CD14-positive monocyte (primary cell): ENCODE measurements around the gene BLTP3B. TPM values are rescaled to one million over a fixed set of nuclear protein-coding genes. Genes with fewer than 3 reads are reported as not detected.
A peak's percentile ranks its signal among the peaks of the same experiment; 100 is the strongest.

Experiments used
- DNase-seq, 3 donors: peaks; one replicate each; pipeline ENCODE4 v3.0.0-alpha.2; 2011 to 2022
- H2AFZ ChIP-seq: 2 replicates; pipeline ENCODE4 v1.6.0; 2012; ENCODE audit warnings: mild to moderate bottlenecking, low read depth, low read length, inconsistent platforms; ENCODE audit not compliant: insufficient read depth, poor library complexity, severe bottlenecking
- H3K27ac ChIP-seq, 2 donors: 1 replicate in 1 of 2; 2 replicates in 1 of 2; pipeline ENCODE4 v1.5.1; 2012 to 2013; ENCODE audit warnings: low read length in 2 of 2, control low read depth in 1 of 2, inconsistent platforms in 1 of 2, low read depth in 1 of 2, mild to moderate bottlenecking in 1 of 2
- H3K27me3 ChIP-seq, 2 donors: one replicate each; pipeline versions ENCODE4 v1.6.0 to v1.6.1; 2011 to 2013; ENCODE audit warnings: low read length in 2 of 2; ENCODE audit not compliant: control insufficient read depth in 2 of 2, insufficient read depth in 2 of 2
- H3K36me3 ChIP-seq, 2 donors: replicated peaks in 1 of 2; 1 replicate in 1 of 2; 2 replicates in 1 of 2; pipeline versions ENCODE4 v1.5.1 to v1.6.1; 2012 to 2013; ENCODE audit warnings: low read length in 2 of 2, control low read depth in 1 of 2, inconsistent platforms in 1 of 2, mild to moderate bottlenecking in 1 of 2; ENCODE audit not compliant: insufficient read depth in 2 of 2, control insufficient read depth in 1 of 2
- H3K4me1 ChIP-seq, 2 donors: 1 replicate in 1 of 2; 2 replicates in 1 of 2; pipeline versions ENCODE4 v1.5.1 to v1.6.1; 2012 to 2013; ENCODE audit warnings: low read length in 2 of 2, control low read depth in 1 of 2, inconsistent platforms in 1 of 2, mild to moderate bottlenecking in 1 of 2, moderate library complexity in 1 of 2; ENCODE audit not compliant: insufficient read depth in 2 of 2, control insufficient read depth in 1 of 2
- H3K4me2 ChIP-seq: replicated peaks from 2 replicates; pipeline ENCODE3; 2012; ENCODE audit warnings: low read length, moderate library complexity, mild to moderate bottlenecking; ENCODE audit not compliant: poor library complexity, severe bottlenecking; ENCODE audit errors: extremely low read depth
- H3K4me3 ChIP-seq, 3 experiments: fragments of 200-600 bp in 1 of 3; sonication (generic) in 1 of 3; replicated peaks in 1 of 3; 1 replicate in 2 of 3; 2 replicates in 1 of 3; pipeline ENCODE4 v1.5.1; 2011 to 2013; ENCODE audit warnings: low read length in 3 of 3, mild to moderate bottlenecking in 3 of 3, control low read depth in 2 of 3, low read depth in 2 of 3, inconsistent platforms in 1 of 3, moderate library complexity in 1 of 3
- H3K79me2 ChIP-seq: 2 replicates; pipeline ENCODE4 v1.6.0; 2012; ENCODE audit warnings: mild to moderate bottlenecking, control low read depth, inconsistent platforms, low read length, moderate library complexity; ENCODE audit not compliant: insufficient read depth
- H3K9ac ChIP-seq: 2 replicates; pipeline ENCODE4 v1.6.0; 2017; ENCODE audit warnings: low read length, mild to moderate bottlenecking; ENCODE audit not compliant: insufficient read depth, poor library complexity, severe bottlenecking
- H3K9me3 ChIP-seq, 2 donors: replicated peaks in 1 of 2; 1 replicate in 1 of 2; 2 replicates in 1 of 2; pipeline versions ENCODE4 v1.5.1 to v1.6.1; 2012 to 2013; ENCODE audit warnings: low read length in 2 of 2, control low read depth in 1 of 2; ENCODE audit not compliant: control insufficient read depth in 1 of 2, insufficient read depth in 1 of 2
- H4K20me1 ChIP-seq: 2 replicates; pipeline ENCODE4 v1.6.0; 2012; ENCODE audit warnings: mild to moderate bottlenecking, low read length, control low read depth, moderate library complexity; ENCODE audit not compliant: insufficient read depth
- H3K27ac Mint-ChIP-seq, 7 donors: one replicate each; pipeline ENCODE4 v1.8.0; 2020; ENCODE audit warnings: mild to moderate bottlenecking in 7 of 7, mixed read lengths in 7 of 7, moderate library complexity in 6 of 7, inconsistent platforms in 2 of 7
- H3K27me3 Mint-ChIP-seq, 3 donors: one replicate each; pipeline ENCODE4 v1.8.0; 2021 to 2022; ENCODE audit warnings: low read depth in 3 of 3, mild to moderate bottlenecking in 3 of 3, mixed read lengths in 3 of 3, moderate library complexity in 3 of 3, inconsistent platforms in 1 of 3
- H3K36me3 Mint-ChIP-seq, 2 donors: one replicate each; pipeline ENCODE4 v1.8.0; 2020; ENCODE audit warnings: mixed read lengths in 2 of 2, inconsistent platforms in 1 of 2, mild to moderate bottlenecking in 1 of 2
- H3K4me1 Mint-ChIP-seq: one replicate; pipeline ENCODE4 v1.8.0; 2020; ENCODE audit warnings: mild to moderate bottlenecking, mixed read lengths
- H3K4me3 Mint-ChIP-seq, 2 donors: one replicate each; pipeline ENCODE4 v1.8.0; 2020; ENCODE audit warnings: mild to moderate bottlenecking in 2 of 2, mixed read lengths in 2 of 2, moderate library complexity in 1 of 2
- H3K9me3 Mint-ChIP-seq, 7 donors: one replicate each; pipeline ENCODE4 v1.8.0; 2020 to 2022; ENCODE audit warnings: mixed read lengths in 7 of 7, mild to moderate bottlenecking in 6 of 7, moderate library complexity in 6 of 7, inconsistent platforms in 2 of 7
- WGBS: methylation state at CpG from one replicate; pipeline ENCODE4 v1.1.5; 2013; ENCODE audit warnings: missing lambda C conversion rate; ENCODE audit not compliant: insufficient coverage; 5-methylcytosine and 5-hydroxymethylcytosine counted together
- intact Hi-C, 2 donors: fragments of 100-400 bp; cut with micrococcal nuclease; formaldehyde crosslinking; loops; one replicate each; pipeline versions ENCODE4 v1.15.0 to v1.15.1; 2023
- polyA plus RNA-seq, 3 donors: library from polyadenylated mRNA; depleted of rRNA in 1 of 3; unstranded in 2 of 3; stranded (reverse) in 1 of 3; fragments of 300-500 nt in 2 of 3; fragments of >200 nt in 1 of 3; fragmentation: Illumina TruSeq in 2 of 3; gene quantifications; 1 replicate in 2 of 3; 2 replicates in 1 of 3; pipeline ENCODE4 v1.2.3, GENCODE V29; 2012 to 2021
- TF ChIP-seq, protein P1 (sequence below): fragments of 200-600 bp; IDR thresholded peaks from one replicate; pipeline ENCODE4 v1.8.0; 2022; ENCODE audit warnings: antibody characterized with exemption, mild to moderate bottlenecking

BLTP3B gene
- polyA plus RNA-seq, 3 donors: 22.0 to 42.5 (median 33.4) TPM

DNA sequence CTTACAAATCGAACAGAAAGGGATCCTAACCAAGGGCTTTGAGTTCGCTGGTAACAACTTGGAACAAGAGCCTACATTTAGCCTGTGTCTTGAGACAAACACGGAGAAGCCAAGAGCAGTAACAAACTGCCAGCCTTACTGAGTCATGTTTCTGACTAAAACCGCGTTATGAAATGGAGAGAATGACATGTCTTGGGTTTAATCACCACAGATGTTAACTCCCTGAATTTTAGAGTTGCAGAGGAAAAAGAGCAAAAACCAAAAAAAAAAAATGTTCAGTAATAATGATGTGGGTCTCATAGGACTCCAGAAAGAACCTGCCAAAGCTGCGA is 1.0 kb downstream of the BLTP3B start:
- Mint-ChIP-seq H3K9me3 (peaks cover 0 to 2% (median 0%) of the 10 kb centered on the region in 7 donors), H3K27ac (peak overlapping the region; percentile 96 to 99 (median 97)), H3K4me1 (peaks cover 59% of the 10 kb centered on the region), H3K36me3 (peaks cover 0 to 5% of the 10 kb centered on the region in 2 donors), H3K27me3 (peaks cover 0 to 4% (median 1%) of the 10 kb centered on the region in 3 donors), H3K4me3 (peak overlapping the region; percentile 94 to 97)
- WGBS: 10% methylated on average over 6 of the region's 6 CpGs
- H3K4me1 ChIP-seq: peaks cover 49 to 63% of the 10 kb centered on the region in 2 donors
- DNase-seq: peak; percentile 69 to 84 (median 82)
- peak overlapping the region; percentile 98 for H3K9ac ChIP-seq
- H3K27me3 ChIP-seq: no peaks in the 10 kb centered on the region
- H3K79me2 ChIP-seq: peaks cover 57% of the 10 kb centered on the region
- H3K9me3 ChIP-seq: no peaks in the 10 kb centered on the region
- H3K4me3 ChIP-seq: peak overlapping the region; percentile 79 to 98 (median 91)
- H4K20me1 ChIP-seq: peaks cover 36% of the 10 kb centered on the region
- H3K4me2 ChIP-seq: peak overlapping the region; percentile 95
- H2AFZ ChIP-seq: peak overlapping the region; percentile 92
- H3K36me3 ChIP-seq: no peaks in the 10 kb centered on the region
- TF ChIP-seq, protein P1, sequence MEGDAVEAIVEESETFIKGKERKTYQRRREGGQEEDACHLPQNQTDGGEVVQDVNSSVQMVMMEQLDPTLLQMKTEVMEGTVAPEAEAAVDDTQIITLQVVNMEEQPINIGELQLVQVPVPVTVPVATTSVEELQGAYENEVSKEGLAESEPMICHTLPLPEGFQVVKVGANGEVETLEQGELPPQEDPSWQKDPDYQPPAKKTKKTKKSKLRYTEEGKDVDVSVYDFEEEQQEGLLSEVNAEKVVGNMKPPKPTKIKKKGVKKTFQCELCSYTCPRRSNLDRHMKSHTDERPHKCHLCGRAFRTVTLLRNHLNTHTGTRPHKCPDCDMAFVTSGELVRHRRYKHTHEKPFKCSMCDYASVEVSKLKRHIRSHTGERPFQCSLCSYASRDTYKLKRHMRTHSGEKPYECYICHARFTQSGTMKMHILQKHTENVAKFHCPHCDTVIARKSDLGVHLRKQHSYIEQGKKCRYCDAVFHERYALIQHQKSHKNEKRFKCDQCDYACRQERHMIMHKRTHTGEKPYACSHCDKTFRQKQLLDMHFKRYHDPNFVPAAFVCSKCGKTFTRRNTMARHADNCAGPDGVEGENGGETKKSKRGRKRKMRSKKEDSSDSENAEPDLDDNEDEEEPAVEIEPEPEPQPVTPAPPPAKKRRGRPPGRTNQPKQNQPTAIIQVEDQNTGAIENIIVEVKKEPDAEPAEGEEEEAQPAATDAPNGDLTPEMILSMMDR: no peak
- peak overlapping the region; percentile 91 to 98 for H3K27ac ChIP-seq
- intact Hi-C loops: loop anchor here (5.0 to 10.0 kb wide), 3 partner anchors 56 to 126 kb away; partner anchors contain the start of genes DEPDC4 (in 2 of the 2) and SCYL2 (in 2 of the 2)

GRCh38 chr12:100138803-100139098 is 3.9 kb downstream of the BLTP3B start:
- Histone ChIP-seq H3K9me3 (no peaks in the 10 kb centered on the region), H3K4me3 (peak overlapping the region; percentile 38 to 77 (median 60)), H3K9ac (peak overlapping the region; percentile 7), H3K79me2 (peaks cover 85% of the 10 kb centered on the region), H4K20me1 (peaks cover 64% of the 10 kb centered on the region), H2AFZ (no peak overlapping the region), H3K4me2 (peak overlapping the region; percentile 79), H3K4me1 (peaks cover 56 to 74% of the 10 kb centered on the region in 2 donors), H3K27ac (peak overlapping the region; percentile 60 to 83), H3K36me3 (no peaks in the 10 kb centered on the region), H3K27me3 (no peaks in the 10 kb centered on the region)
- peak overlapping the region; percentile 85 to 97 (median 95) for H3K27ac Mint-ChIP-seq
- peaks cover 2 to 8% of the 10 kb centered on the region in 2 donors for H3K36me3 Mint-ChIP-seq
- H3K4me3 Mint-ChIP-seq: peak overlapping the region; percentile 78 to 89
- H3K9me3 Mint-ChIP-seq: peaks cover 0 to 2% (median 0%) of the 10 kb centered on the region in 7 donors
- peaks cover 77% of the 10 kb centered on the region for H3K4me1 Mint-ChIP-seq
- peak in 1 of 3 donors; percentile 34 for DNase-seq
- 28% methylated on average over 4 of the region's 5 CpGs for WGBS
- TF ChIP-seq, protein P1: no peak
- peaks cover 0 to 1% (median 0%) of the 10 kb centered on the region in 3 donors for H3K27me3 Mint-ChIP-seq
- intact Hi-C loops: no loop called here
